ENCODE measurements around the gene ACP6. TPM values are rescaled to one million over a fixed set of nuclear protein-coding genes. Genes with fewer than 3 reads are reported as not detected.

The ACP6 gene
- total and polyA plus RNA-seq, 7 donors, result 4.1 to 8.8 (median 5.3) TPM

DNA sequence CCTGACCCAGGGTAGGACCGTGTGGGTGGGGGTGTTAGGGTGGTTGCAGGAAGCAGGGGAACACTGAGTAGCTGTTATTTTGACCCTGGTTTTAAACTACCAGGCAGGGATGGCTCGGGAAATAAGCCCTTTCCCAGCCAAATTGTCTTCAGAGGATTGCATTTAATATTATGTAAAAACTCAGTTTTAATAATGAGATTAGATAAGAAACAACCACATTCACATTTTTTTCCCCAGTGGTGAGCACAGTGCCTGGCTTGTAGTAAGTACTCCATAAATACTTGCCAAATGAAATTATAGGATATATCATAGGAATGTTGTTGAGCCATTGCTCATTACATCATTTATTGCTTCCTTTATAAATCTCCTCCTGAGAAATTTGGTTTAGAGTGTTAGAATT is 3.1 kb upstream of the ACP6 start:
- Histone ChIP-seq H3K27ac (no peak overlapping the region), H3K9me3 (no peaks in the 10 kb centered on the region), H3K4me3 (no peak overlapping the region), H3K4me1 (peaks cover 9% of the 10 kb centered on the region), H3K36me3 (ENCODE audit: insufficient read depth in 1 of 2, low read depth in 1 of 2) (no peaks in the 10 kb centered on the region), H3K27me3 (ENCODE audit: insufficient read depth in 3 of 3, low read length in 2 of 3) (peaks cover 0 to 4% (median 2%) of the 10 kb centered on the region in 3 donors)
- ATAC-seq (no peak), DNase-seq (no peak)
- TF ChIP-seq, protein P1, sequence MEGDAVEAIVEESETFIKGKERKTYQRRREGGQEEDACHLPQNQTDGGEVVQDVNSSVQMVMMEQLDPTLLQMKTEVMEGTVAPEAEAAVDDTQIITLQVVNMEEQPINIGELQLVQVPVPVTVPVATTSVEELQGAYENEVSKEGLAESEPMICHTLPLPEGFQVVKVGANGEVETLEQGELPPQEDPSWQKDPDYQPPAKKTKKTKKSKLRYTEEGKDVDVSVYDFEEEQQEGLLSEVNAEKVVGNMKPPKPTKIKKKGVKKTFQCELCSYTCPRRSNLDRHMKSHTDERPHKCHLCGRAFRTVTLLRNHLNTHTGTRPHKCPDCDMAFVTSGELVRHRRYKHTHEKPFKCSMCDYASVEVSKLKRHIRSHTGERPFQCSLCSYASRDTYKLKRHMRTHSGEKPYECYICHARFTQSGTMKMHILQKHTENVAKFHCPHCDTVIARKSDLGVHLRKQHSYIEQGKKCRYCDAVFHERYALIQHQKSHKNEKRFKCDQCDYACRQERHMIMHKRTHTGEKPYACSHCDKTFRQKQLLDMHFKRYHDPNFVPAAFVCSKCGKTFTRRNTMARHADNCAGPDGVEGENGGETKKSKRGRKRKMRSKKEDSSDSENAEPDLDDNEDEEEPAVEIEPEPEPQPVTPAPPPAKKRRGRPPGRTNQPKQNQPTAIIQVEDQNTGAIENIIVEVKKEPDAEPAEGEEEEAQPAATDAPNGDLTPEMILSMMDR (IDR thresholded peaks at IDR 0.05), result no peak
- intact Hi-C loops (cut with DNase I), result no loop called here
- WGBS, 3 donors, result 51 to 58% (median 57%) methylated on average over 2 of the region's 2 CpGs

DNA sequence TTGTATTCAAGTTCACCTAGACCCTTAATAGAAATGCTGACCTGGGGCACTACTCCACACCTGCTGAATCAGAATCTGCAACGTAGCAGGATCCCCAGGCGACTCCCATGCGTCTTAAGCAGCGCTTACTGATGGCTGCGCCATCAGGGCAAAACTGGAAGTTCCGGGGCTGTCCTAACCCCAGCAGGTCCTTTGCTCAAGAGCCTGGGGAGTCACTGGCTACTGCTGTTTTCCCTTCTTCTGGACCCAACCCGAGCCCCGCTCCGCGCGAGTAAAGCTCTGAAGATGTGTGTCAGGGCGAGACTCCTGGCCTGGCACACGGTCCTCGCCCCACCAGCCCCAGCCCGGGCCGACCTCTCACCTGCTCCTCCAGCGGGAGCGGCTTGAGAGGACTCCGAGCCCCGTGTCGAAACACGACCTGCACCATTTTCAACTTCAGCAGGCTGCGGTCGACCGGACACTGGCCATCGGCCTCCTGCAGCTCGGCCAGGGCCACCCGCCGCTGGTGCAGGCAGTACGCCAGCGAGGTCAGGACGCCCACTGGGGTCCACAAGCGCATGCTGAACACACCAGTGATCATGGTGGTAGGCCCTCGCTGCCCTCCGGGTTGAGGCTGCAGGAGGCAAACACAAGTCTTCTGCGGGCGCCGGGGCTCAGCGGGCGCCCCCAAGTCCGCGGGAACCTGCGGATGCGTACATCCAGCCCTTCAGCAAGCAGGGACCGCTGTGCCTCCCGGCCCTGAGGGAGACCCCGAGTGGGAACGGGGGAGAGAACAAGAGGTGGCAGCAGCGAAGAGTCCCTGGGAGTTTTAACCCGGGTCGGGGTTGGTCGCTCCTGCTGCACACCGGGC is 630 bp downstream of the ACP6 start:
- peak overlapping the region; percentile 80 for H3K27ac ChIP-seq
- H3K36me3 ChIP-seq (ENCODE audit: insufficient read depth in 1 of 2, low read depth in 1 of 2), result no peaks in the 10 kb centered on the region
- H3K4me3 ChIP-seq, result peak overlapping the region; percentile 97
- peak; percentile 40 to 73 for DNase-seq
- TF ChIP-seq, protein P1 (IDR thresholded peaks at IDR 0.05), result no peak
- intact Hi-C loops (cut with DNase I), result no loop called here
- H3K9me3 ChIP-seq, result no peaks in the 10 kb centered on the region
- ATAC-seq, result peak; percentile 61 to 79 (median 65)
- peaks cover 0 to 4% (median 0%) of the 10 kb centered on the region in 3 donors for H3K27me3 ChIP-seq (ENCODE audit: insufficient read depth in 3 of 3, low read length in 2 of 3)
- WGBS, 3 donors, result 0 to 1% (median 0%) methylated on average over 53 of the region's 53 CpGs
- peaks cover 10% of the 10 kb centered on the region for H3K4me1 ChIP-seq

DNA sequence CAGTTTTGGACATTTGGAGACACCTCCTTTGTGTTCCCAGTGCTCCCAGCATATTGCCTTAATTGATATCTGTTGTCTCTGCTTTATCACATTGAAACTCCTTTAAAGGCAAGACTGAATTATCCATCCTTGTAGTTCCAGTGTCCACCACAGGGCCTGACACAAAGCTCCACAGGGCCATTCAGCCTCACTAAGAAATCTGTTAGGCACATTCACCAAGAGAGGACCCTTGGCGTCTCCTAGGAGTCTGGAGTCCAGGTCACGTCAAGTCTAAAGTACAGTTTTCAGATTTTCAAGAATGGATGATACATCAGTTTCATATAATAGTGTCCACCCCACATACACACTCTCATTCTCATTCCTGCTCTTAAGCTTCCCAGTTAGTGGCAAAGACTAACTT is 4.8 kb downstream of the ACP6 start:
- DNase-seq (no peak), ATAC-seq (no peak)
- no peak overlapping the region for H3K4me3 ChIP-seq
- no peaks in the 10 kb centered on the region for H3K9me3 ChIP-seq
- no peak overlapping the region for H3K27ac ChIP-seq
- H3K36me3 ChIP-seq (ENCODE audit: insufficient read depth in 1 of 2, low read depth in 1 of 2), result no peaks in the 10 kb centered on the region
- H3K27me3 ChIP-seq (ENCODE audit: insufficient read depth in 3 of 3, low read length in 2 of 3), result no peaks in the 10 kb centered on the region
- intact Hi-C loops (cut with DNase I), result no loop called here
- TF ChIP-seq, protein P1 (IDR thresholded peaks at IDR 0.05), result no peak
- 95 to 96% (median 96%) methylated on average over 2 of the region's 2 CpGs for WGBS, 3 donors
- H3K4me1 ChIP-seq, result peaks cover 10% of the 10 kb centered on the region

DNA sequence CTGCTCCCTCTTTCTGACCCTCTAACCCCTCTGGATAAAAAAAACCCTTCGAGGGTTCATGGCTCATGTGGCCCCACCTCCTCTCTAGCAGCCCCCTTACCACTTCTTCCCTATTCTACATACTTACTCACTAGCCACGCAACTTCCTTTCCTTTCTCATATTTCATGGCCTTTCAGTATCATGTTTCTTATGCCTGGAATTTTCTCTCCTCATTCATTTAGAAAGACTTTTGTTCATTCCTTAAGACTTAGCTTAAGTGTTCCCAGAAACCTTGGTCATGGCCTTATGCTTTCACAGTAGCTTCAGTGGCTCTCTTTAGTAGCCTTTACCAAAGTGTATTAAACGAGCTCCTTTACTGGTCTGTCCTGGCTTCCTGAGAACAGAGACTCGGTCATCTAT is 6.1 kb downstream of the ACP6 start:
- Histone ChIP-seq H3K27ac (no peak overlapping the region), H3K36me3 (ENCODE audit: insufficient read depth in 1 of 2, low read depth in 1 of 2) (peaks cover 0 to 2% of the 10 kb centered on the region in 2 donors), H3K4me1 (peaks cover 9% of the 10 kb centered on the region), H3K4me3 (no peak overlapping the region), H3K27me3 (ENCODE audit: insufficient read depth in 3 of 3, low read length in 2 of 3) (no peaks in the 10 kb centered on the region), H3K9me3 (no peaks in the 10 kb centered on the region)
- intact Hi-C loops (cut with DNase I), result no loop called here
- DNase-seq (no peak), ATAC-seq (no peak)
- 68 to 85% (median 69%) methylated on average over 4 of the region's 4 CpGs for WGBS, 3 donors
- TF ChIP-seq, protein P1 (IDR thresholded peaks at IDR 0.05), result no peak

All from psoas muscle (tissue), 8 donors.